Muscle layer of duodenum (tissue), 2 donors: Measurements from ENCODE around the gene TBC1D16.
"Not testable (repeated sequence)": the region's sequence is repeated elsewhere in the genome, so short reads cannot be mapped to it uniquely, and the experiment has no call there.

Source experiments
- H3K27ac ChIP-seq: one replicate; pipeline ENCODE4 v1.7.0; 2013; ENCODE audit warnings: mild to moderate bottlenecking, low read length
- H3K27me3 ChIP-seq: one replicate; pipeline ENCODE4 v1.7.0; 2013; ENCODE audit warnings: low read depth, mild to moderate bottlenecking, control low read depth, low read length
- H3K36me3 ChIP-seq, 2 donors: one replicate each; pipeline ENCODE4 v1.7.0; 2013; ENCODE audit warnings: low read length in 2 of 2, control low read depth in 1 of 2, mild to moderate bottlenecking in 1 of 2; ENCODE audit not compliant: insufficient read depth in 2 of 2, control insufficient read depth in 1 of 2
- H3K4me1 ChIP-seq, 2 donors: one replicate each; pipeline ENCODE4 v1.7.0; 2013; ENCODE audit warnings: low read length in 2 of 2, mild to moderate bottlenecking in 2 of 2, control low read depth in 1 of 2, moderate library complexity in 1 of 2; ENCODE audit not compliant: insufficient read depth in 2 of 2, control insufficient read depth in 1 of 2
- H3K4me3 ChIP-seq, 2 donors: one replicate each; pipeline ENCODE4 v1.7.0; 2013; ENCODE audit warnings: low read length in 2 of 2, low read depth in 1 of 2, mild to moderate bottlenecking in 1 of 2
- H3K9me3 ChIP-seq, 2 donors: one replicate each; pipeline ENCODE4 v1.7.0; 2013; ENCODE audit warnings: low read length in 2 of 2, control low read depth in 1 of 2, mild to moderate bottlenecking in 1 of 2; ENCODE audit not compliant: control insufficient read depth in 1 of 2
- donor health status: healthy.

Gene TBC1D16

GRCh38 chr17:80000981-80001775 lies 34.5 kb downstream of the TBC1D16 start:
- Histone ChIP-seq H3K4me3 (no peak overlapping the region), H3K9me3 (no peaks in the 10 kb centered on the region), H3K27ac (no peak overlapping the region), H3K27me3 (no peaks in the 10 kb centered on the region), H3K36me3 (peaks cover 0 to 6% of the 10 kb centered on the region in 2 donors), H3K4me1 (peaks cover 0 to 11% of the 10 kb centered on the region in 2 donors)

- Histone ChIP-seq H3K4me1 (peaks cover 0 to 5% of the 10 kb centered on the region in 2 donors), H3K4me3 (no peak overlapping the region), H3K36me3 (peaks cover 0 to 6% of the 10 kb centered on the region in 2 donors), H3K9me3 (no peaks in the 10 kb centered on the region), H3K27me3 (no peaks in the 10 kb centered on the region), H3K27ac (no peak overlapping the region)
Measured at GRCh38 chr17:80000136-80000535, 35.5 kb downstream of the TBC1D16 start.

- H3K27ac ChIP-seq, result no peak overlapping the region
Measured at GRCh38 chr17:79997011-79997660, 38.5 kb downstream of the TBC1D16 start.

GRCh38 chr17:79996291-79996690 lies 39.4 kb downstream of the TBC1D16 start:
- Histone ChIP-seq H3K27ac (no peak overlapping the region), H3K9me3 (no peaks in the 10 kb centered on the region), H3K4me1 (peaks cover 17 to 32% of the 10 kb centered on the region in 2 donors), H3K27me3 (no peaks in the 10 kb centered on the region), H3K4me3 (no peak overlapping the region), H3K36me3 (no peaks in the 10 kb centered on the region)

More at GRCh38 chr17:79997011-79997660, 38.5 kb downstream of the TBC1D16 start:
- Histone ChIP-seq H3K4me3 (no peak overlapping the region), H3K9me3 (no peaks in the 10 kb centered on the region), H3K36me3 (no peaks in the 10 kb centered on the region), H3K27me3 (no peaks in the 10 kb centered on the region), H3K4me1 (peaks cover 17 to 26% of the 10 kb centered on the region in 2 donors)

- Histone ChIP-seq H3K27ac (no peak overlapping the region), H3K9me3 (no peaks in the 10 kb centered on the region), H3K27me3 (no peaks in the 10 kb centered on the region), H3K4me1 (peaks cover 17 to 32% of the 10 kb centered on the region in 2 donors), H3K4me3 (no peak overlapping the region), H3K36me3 (no peaks in the 10 kb centered on the region)
Measured at GRCh38 chr17:79995696-79996095, 40.0 kb downstream of the TBC1D16 start.

- no peaks in the 10 kb centered on the region for H3K27me3 ChIP-seq
- H3K27ac ChIP-seq, result no peak overlapping the region
- H3K36me3 ChIP-seq, result no peaks in the 10 kb centered on the region
- H3K4me3 ChIP-seq, result no peak overlapping the region
- H3K9me3 ChIP-seq, result no peaks in the 10 kb centered on the region
- peaks cover 17 to 31% of the 10 kb centered on the region in 2 donors for H3K4me1 ChIP-seq
Measured at GRCh38 chr17:79994602-79995001, 41.1 kb downstream of the TBC1D16 start.

GRCh38 chr17:79994228-79994569 lies 41.5 kb downstream of the TBC1D16 start:
- not testable (repeated sequence) for H3K36me3 ChIP-seq, H3K4me3 ChIP-seq, H3K27ac ChIP-seq, H3K27me3 ChIP-seq, H3K9me3 ChIP-seq
- peaks cover 17 to 31% of the 10 kb centered on the region in 2 donors for H3K4me1 ChIP-seq

GRCh38 chr17:79993390-79994227 lies 42.1 kb downstream of the TBC1D16 start:
- Histone ChIP-seq H3K9me3 (no peaks in the 10 kb centered on the region), H3K27ac (peak overlapping the region; percentile 32), H3K4me1 (peaks cover 17 to 31% of the 10 kb centered on the region in 2 donors), H3K36me3 (no peaks in the 10 kb centered on the region), H3K4me3 (peak overlapping the region; percentile 9 to 59), H3K27me3 (no peaks in the 10 kb centered on the region)

- peak overlapping the region in 1 of 2 donors; percentile 59 for H3K4me3 ChIP-seq
- H3K4me1 ChIP-seq, result peaks cover 18 to 36% of the 10 kb centered on the region in 2 donors
- H3K27ac ChIP-seq, result peak overlapping the region; percentile 32
Measured at GRCh38 chr17:79992649-79993389, 42.9 kb downstream of the TBC1D16 start.

GRCh38 chr17:79991924-79992648 lies 43.6 kb downstream of the TBC1D16 start:
- Histone ChIP-seq H3K36me3 (no peaks in the 10 kb centered on the region), H3K27me3 (no peaks in the 10 kb centered on the region), H3K9me3 (no peaks in the 10 kb centered on the region), H3K4me1 (peaks cover 22 to 42% of the 10 kb centered on the region in 2 donors), H3K4me3 (peak overlapping the region; percentile 44 to 59), H3K27ac (no peak overlapping the region)

More at GRCh38 chr17:79992649-79993389, 42.9 kb downstream of the TBC1D16 start:
- no peaks in the 10 kb centered on the region for H3K27me3 ChIP-seq
- no peaks in the 10 kb centered on the region for H3K36me3 ChIP-seq
- H3K9me3 ChIP-seq, result no peaks in the 10 kb centered on the region
